Skeletal muscle tissue (tissue), 5 donors: ENCODE data around the gene NOBOX. TPM values are rescaled to one million over a fixed set of nuclear protein-coding genes. Genes with fewer than 3 reads are reported as not detected.
"Not testable (repeated sequence)": the region's sequence is repeated elsewhere in the genome, so short reads cannot be mapped to it uniquely, and the experiment has no call there.

Experiments used
- H3K27ac ChIP-seq: one replicate; pipeline ENCODE4 v1.7.0; 2013; ENCODE audit warnings: mild to moderate bottlenecking, low read depth, low read length, inconsistent platforms
- H3K27me3 ChIP-seq, 3 donors: one replicate each; pipeline ENCODE4 v1.7.0; 2013; ENCODE audit warnings: low read length in 3 of 3; ENCODE audit not compliant: control insufficient read depth in 3 of 3, insufficient read depth in 3 of 3
- H3K36me3 ChIP-seq, 3 donors: one replicate each; pipeline ENCODE4 v1.7.0; 2013; ENCODE audit warnings: low read length in 3 of 3; ENCODE audit not compliant: control insufficient read depth in 3 of 3, insufficient read depth in 3 of 3
- H3K4me1 ChIP-seq, 3 donors: one replicate each; pipeline ENCODE4 v1.7.0; 2013; ENCODE audit warnings: low read length in 3 of 3, mild to moderate bottlenecking in 3 of 3; ENCODE audit not compliant: control insufficient read depth in 3 of 3, insufficient read depth in 3 of 3
- H3K4me3 ChIP-seq, 3 donors: one replicate each; pipeline ENCODE4 v1.7.0; 2013; ENCODE audit warnings: low read length in 3 of 3
- H3K9ac ChIP-seq, 3 donors: one replicate each; pipeline ENCODE4 v1.7.0; 2013; ENCODE audit warnings: low read length in 3 of 3, mild to moderate bottlenecking in 3 of 3, moderate library complexity in 2 of 3, low read depth in 1 of 3
- H3K9me3 ChIP-seq, 3 donors: one replicate each; pipeline ENCODE4 v1.7.0; 2013; ENCODE audit warnings: low read length in 3 of 3; ENCODE audit not compliant: control insufficient read depth in 3 of 3
- small RNA-seq: library from RNA; depleted of rRNA; stranded (forward); fragments of <200 nt; gene quantifications from one replicate; pipeline ENCODE3, GENCODE V24; 2014
- total RNA-seq: library from RNA; depleted of rRNA; stranded (reverse); fragments of >200 nt; gene quantifications from one replicate; pipeline ENCODE4 v1.2.3, GENCODE V29; 2014
- donor health status: Osteomylitis.

NOBOX gene
- total RNA-seq, 1 donor from 2014 or later, result not detected

GRCh38 chr7:144348625-144349024 lies 54.9 kb downstream of the NOBOX start:
- H3K4me1 ChIP-seq, H3K27ac ChIP-seq, H3K9me3 ChIP-seq, H3K27me3 ChIP-seq, H3K9ac ChIP-seq, H3K36me3 ChIP-seq, H3K4me3 ChIP-seq: not testable (repeated sequence)

Small RNA genes lying within 50 kb of the gene (small RNA-seq; reads per million reads assigned to genes)
- not detected for gene RNU6ATAC40P

Other genes starting within 250 kb of the NOBOX start
- gene CTAGE4, start 220.2 kb downstream of the NOBOX start, total RNA-seq, result not detected
- 1.6 TPM for gene ARHGEF35, start 207.9 kb downstream of the NOBOX start, total RNA-seq
- gene OR2A42, start 164.1 kb downstream of the NOBOX start, total RNA-seq, result under 0.01 TPM
- not detected for gene OR2A7, start 138.9 kb downstream of the NOBOX start, total RNA-seq
- gene CTAGE8, start 134.4 kb downstream of the NOBOX start, total RNA-seq, result not detected
- gene OR2A1, start 91.3 kb downstream of the NOBOX start, total RNA-seq, result under 0.01 TPM
- 0.52 TPM for gene ARHGEF5, start 48.3 kb downstream of the NOBOX start, total RNA-seq